GM18511 (cell line): ENCODE results near the gene GALNT12.

Experiments
- ATAC-seq: cut with Tn5 transposase; IDR thresholded peaks from one replicate; pipeline ENCODE4 v1.9.1; 2021; ENCODE audit warnings: mild to moderate bottlenecking, moderate library complexity; ENCODE audit not compliant: unreplicated experiment

GALNT12 gene

GRCh38 chr9:98807070-98807813 is at the start of gene GALNT12:
TSS of gene GALNT12 (plus strand) at chr9:98807670. CDS start at chr9:98807699, 29 bp downstream.
- peak; percentile 54 for ATAC-seq

GRCh38 chr9:98760231-98760630 is 47.2 kb upstream of the GALNT12 start:
- ATAC-seq = no peak

GRCh38 chr9:98763986-98764745 is 43.3 kb upstream of the GALNT12 start:
- ATAC-seq = no peak

- ATAC-seq = no peak
Observed at GRCh38 chr9:98765256-98765655, 42.2 kb upstream of the GALNT12 start.

GRCh38 chr9:98766586-98766985 is 40.9 kb upstream of the GALNT12 start:
- ATAC-seq = no peak

- ATAC-seq = no peak
Observed at GRCh38 chr9:98767196-98767595, 40.3 kb upstream of the GALNT12 start.

- ATAC-seq = no peak
Observed at GRCh38 chr9:98767915-98768314, 39.6 kb upstream of the GALNT12 start.

GRCh38 chr9:98768344-98768743 is 39.1 kb upstream of the GALNT12 start:
- ATAC-seq = no peak

GRCh38 chr9:98770717-98771116 is 36.8 kb upstream of the GALNT12 start:
- ATAC-seq = no peak

- ATAC-seq = no peak
Observed at GRCh38 chr9:98771209-98771874, 36.1 kb upstream of the GALNT12 start.

- ATAC-seq = no peak
Observed at GRCh38 chr9:98772364-98773155, 34.9 kb upstream of the GALNT12 start.

GRCh38 chr9:98773721-98774120 is 33.7 kb upstream of the GALNT12 start:
- ATAC-seq = no peak

GRCh38 chr9:98774746-98775145 is 32.7 kb upstream of the GALNT12 start:
- no peak for ATAC-seq

GRCh38 chr9:98775831-98776441 is 31.5 kb upstream of the GALNT12 start:
- ATAC-seq = no peak

GRCh38 chr9:98777618-98778017 is 29.9 kb upstream of the GALNT12 start:
- no peak for ATAC-seq

GRCh38 chr9:98778251-98778650 is 29.2 kb upstream of the GALNT12 start:
- ATAC-seq = no peak

- no peak for ATAC-seq
Observed at GRCh38 chr9:98778711-98779530, 28.5 kb upstream of the GALNT12 start.

- no peak for ATAC-seq
Observed at GRCh38 chr9:98780059-98780749, 27.3 kb upstream of the GALNT12 start.
